HepG2 (cell line): ENCODE results near the gene FKBP5.

Experiments used
- KMT2B ChIP-seq: IDR thresholded peaks from 2 replicates; pipeline ENCODE4 v1.6.1; 2016; ENCODE audit warnings: missing genetic modification reagents, missing compliant biosample characterization
- ZFP36 ChIP-seq: fragments of 150-350 bp; IDR thresholded peaks from 2 replicates; pipeline ENCODE4 v1.6.1; 2018; ENCODE audit warnings: borderline replicate concordance, low read length, low read depth; ENCODE audit not compliant: partially characterized antibody
- TF ChIP-seq, protein P1 (sequence below): sonication (generic); formaldehyde crosslinking; IDR thresholded peaks from 2 replicates; pipeline ENCODE4 v1.5.0; 2020; ENCODE audit warnings: mild to moderate bottlenecking, missing genetic modification reagents, moderate library complexity

DNA sequence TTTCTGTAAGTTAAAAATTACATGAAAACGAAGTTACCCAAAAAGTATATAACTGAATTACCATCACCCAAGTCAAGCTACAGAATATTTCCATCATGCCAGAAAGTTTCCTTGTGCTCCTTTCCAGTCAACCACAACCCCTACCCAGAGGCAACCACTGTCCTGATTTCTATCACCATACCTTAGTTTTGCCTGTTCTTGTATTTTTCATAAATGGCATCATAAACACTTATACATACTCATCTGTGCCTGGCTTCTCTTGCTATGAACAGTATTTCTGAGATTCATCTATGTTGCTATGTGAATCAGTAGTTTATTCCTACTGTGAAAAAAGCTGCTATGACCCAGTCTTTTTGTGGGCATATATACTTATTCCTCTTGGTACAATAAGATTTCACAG lies 7.4 kb downstream of the FKBP5 start:
- TF ChIP-seq ZFP36 (no peak), KMT2B (CRISPR knock-in tag) (no peak)
- TF ChIP-seq, protein P1, sequence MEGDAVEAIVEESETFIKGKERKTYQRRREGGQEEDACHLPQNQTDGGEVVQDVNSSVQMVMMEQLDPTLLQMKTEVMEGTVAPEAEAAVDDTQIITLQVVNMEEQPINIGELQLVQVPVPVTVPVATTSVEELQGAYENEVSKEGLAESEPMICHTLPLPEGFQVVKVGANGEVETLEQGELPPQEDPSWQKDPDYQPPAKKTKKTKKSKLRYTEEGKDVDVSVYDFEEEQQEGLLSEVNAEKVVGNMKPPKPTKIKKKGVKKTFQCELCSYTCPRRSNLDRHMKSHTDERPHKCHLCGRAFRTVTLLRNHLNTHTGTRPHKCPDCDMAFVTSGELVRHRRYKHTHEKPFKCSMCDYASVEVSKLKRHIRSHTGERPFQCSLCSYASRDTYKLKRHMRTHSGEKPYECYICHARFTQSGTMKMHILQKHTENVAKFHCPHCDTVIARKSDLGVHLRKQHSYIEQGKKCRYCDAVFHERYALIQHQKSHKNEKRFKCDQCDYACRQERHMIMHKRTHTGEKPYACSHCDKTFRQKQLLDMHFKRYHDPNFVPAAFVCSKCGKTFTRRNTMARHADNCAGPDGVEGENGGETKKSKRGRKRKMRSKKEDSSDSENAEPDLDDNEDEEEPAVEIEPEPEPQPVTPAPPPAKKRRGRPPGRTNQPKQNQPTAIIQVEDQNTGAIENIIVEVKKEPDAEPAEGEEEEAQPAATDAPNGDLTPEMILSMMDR (CRISPR knock-in tag): no peak
